ENCODE results near the gene CLK1.

GRCh38 chr2:200809506-200810251, 54.8 kb downstream of the CLK1 start:
- TF ChIP-seq, protein P1, sequence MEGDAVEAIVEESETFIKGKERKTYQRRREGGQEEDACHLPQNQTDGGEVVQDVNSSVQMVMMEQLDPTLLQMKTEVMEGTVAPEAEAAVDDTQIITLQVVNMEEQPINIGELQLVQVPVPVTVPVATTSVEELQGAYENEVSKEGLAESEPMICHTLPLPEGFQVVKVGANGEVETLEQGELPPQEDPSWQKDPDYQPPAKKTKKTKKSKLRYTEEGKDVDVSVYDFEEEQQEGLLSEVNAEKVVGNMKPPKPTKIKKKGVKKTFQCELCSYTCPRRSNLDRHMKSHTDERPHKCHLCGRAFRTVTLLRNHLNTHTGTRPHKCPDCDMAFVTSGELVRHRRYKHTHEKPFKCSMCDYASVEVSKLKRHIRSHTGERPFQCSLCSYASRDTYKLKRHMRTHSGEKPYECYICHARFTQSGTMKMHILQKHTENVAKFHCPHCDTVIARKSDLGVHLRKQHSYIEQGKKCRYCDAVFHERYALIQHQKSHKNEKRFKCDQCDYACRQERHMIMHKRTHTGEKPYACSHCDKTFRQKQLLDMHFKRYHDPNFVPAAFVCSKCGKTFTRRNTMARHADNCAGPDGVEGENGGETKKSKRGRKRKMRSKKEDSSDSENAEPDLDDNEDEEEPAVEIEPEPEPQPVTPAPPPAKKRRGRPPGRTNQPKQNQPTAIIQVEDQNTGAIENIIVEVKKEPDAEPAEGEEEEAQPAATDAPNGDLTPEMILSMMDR (IDR thresholded peaks at IDR 0.05): no peak
- TF ChIP-seq POLR2AphosphoS5 (IDR thresholded peaks at IDR 0.05; ENCODE audit: low read depth, low read length) (no peak), SIN3A (IDR thresholded peaks at IDR 0.05; ENCODE audit: borderline replicate concordance, insufficient read depth, low read depth, low read length) (no peak), TCF7L2 (IDR thresholded peaks at IDR 0.05; ENCODE audit: low read depth, low read length) (no peak)
- TF ChIP-seq, protein P2, sequence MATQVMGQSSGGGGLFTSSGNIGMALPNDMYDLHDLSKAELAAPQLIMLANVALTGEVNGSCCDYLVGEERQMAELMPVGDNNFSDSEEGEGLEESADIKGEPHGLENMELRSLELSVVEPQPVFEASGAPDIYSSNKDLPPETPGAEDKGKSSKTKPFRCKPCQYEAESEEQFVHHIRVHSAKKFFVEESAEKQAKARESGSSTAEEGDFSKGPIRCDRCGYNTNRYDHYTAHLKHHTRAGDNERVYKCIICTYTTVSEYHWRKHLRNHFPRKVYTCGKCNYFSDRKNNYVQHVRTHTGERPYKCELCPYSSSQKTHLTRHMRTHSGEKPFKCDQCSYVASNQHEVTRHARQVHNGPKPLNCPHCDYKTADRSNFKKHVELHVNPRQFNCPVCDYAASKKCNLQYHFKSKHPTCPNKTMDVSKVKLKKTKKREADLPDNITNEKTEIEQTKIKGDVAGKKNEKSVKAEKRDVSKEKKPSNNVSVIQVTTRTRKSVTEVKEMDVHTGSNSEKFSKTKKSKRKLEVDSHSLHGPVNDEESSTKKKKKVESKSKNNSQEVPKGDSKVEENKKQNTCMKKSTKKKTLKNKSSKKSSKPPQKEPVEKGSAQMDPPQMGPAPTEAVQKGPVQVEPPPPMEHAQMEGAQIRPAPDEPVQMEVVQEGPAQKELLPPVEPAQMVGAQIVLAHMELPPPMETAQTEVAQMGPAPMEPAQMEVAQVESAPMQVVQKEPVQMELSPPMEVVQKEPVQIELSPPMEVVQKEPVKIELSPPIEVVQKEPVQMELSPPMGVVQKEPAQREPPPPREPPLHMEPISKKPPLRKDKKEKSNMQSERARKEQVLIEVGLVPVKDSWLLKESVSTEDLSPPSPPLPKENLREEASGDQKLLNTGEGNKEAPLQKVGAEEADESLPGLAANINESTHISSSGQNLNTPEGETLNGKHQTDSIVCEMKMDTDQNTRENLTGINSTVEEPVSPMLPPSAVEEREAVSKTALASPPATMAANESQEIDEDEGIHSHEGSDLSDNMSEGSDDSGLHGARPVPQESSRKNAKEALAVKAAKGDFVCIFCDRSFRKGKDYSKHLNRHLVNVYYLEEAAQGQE (IDR thresholded peaks at IDR 0.05; ENCODE audit: insufficient read depth in 1 of 2, low read depth in 2 of 2, low read length in 1 of 2): no peak

Data from Panc1 (cell line).